H54 (cell line): ENCODE results near the gene SP140L.

Experiments used
- DNase-seq: peaks from one replicate; pipeline ENCODE4 v3.0.0; 2011; ENCODE audit warnings: low spot score, mixed read lengths; ENCODE audit not compliant: insufficient read length
- FAIRE-seq: peaks from 3 replicates; lab custom pipeline; 2011; peaks lifted over from hg19 to GRCh38; lab: Jason Lieb, UNC
- POLR2A ChIP-seq: IDR thresholded peaks from 2 replicates; pipeline ENCODE4 v1.6.1; 2011; ENCODE audit warnings: low read depth, mild to moderate bottlenecking, low read length

The SP140L gene

GRCh38 chr2:230412371-230412711 lies 85.3 kb downstream of the SP140L start:
- no peak for DNase-seq
- no peak for TF ChIP-seq POLR2A
- FAIRE-seq: no peak

- FAIRE-seq: no peak
Observed at GRCh38 chr2:230412846-230413245, 85.9 kb downstream of the SP140L start.

GRCh38 chr2:230413479-230413878 lies 86.5 kb downstream of the SP140L start:
- DNase-seq: no peak
- FAIRE-seq: no peak
- TF ChIP-seq POLR2A: no peak

More at GRCh38 chr2:230412846-230413245, 85.9 kb downstream of the SP140L start:
- no peak for TF ChIP-seq POLR2A
- DNase-seq: no peak

- FAIRE-seq (no peak), DNase-seq (no peak)
- no peak for TF ChIP-seq POLR2A
Observed at GRCh38 chr2:230414302-230414701, 87.3 kb downstream of the SP140L start.

- peak; percentile 47 for DNase-seq
- TF ChIP-seq POLR2A: peak; percentile 63; the same call in 1 of the 2 replicates
- peak; percentile 48 for FAIRE-seq
Observed at GRCh38 chr2:230416061-230416721, 89.2 kb downstream of the SP140L start, which contains the start of gene SP100. TSS of gene SP100 (plus strand) at chr2:230416201. CDS start at chr2:230416297, 96 bp downstream.

GRCh38 chr2:230417436-230417835 lies 90.4 kb downstream of the SP140L start:
- DNase-seq (no peak), FAIRE-seq (no peak)
- TF ChIP-seq POLR2A: no peak

- FAIRE-seq: peak; percentile 80
Observed at GRCh38 chr2:230418341-230419016, 91.5 kb downstream of the SP140L start.

GRCh38 chr2:230419181-230419580 lies 92.2 kb downstream of the SP140L start:
- TF ChIP-seq POLR2A: no peak
- FAIRE-seq (no peak), DNase-seq (no peak)

More at GRCh38 chr2:230418341-230419016, 91.5 kb downstream of the SP140L start:
- no peak for TF ChIP-seq POLR2A
- no peak for DNase-seq

GRCh38 chr2:230422149-230422548 lies 95.2 kb downstream of the SP140L start:
- peak; percentile 69 for FAIRE-seq
- no peak for TF ChIP-seq POLR2A

GRCh38 chr2:230423851-230424458 lies 97.0 kb downstream of the SP140L start:
- TF ChIP-seq POLR2A: no peak
- no peak for FAIRE-seq
- DNase-seq: no peak

More at GRCh38 chr2:230422149-230422548, 95.2 kb downstream of the SP140L start:
- no peak for DNase-seq

- DNase-seq (no peak), FAIRE-seq (no peak)
- TF ChIP-seq POLR2A: no peak
Observed at GRCh38 chr2:230425377-230425776, 98.4 kb downstream of the SP140L start.

GRCh38 chr2:230429513-230429912 lies 102.5 kb downstream of the SP140L start:
- TF ChIP-seq POLR2A: no peak
- DNase-seq (no peak), FAIRE-seq (no peak)

- FAIRE-seq: no peak
- TF ChIP-seq POLR2A: no peak
- no peak for DNase-seq
Observed at GRCh38 chr2:230430957-230431910, 104.2 kb downstream of the SP140L start.
